ACC112 (cell line): ENCODE measurements around the gene ANKRD65.

Experiments
- H2AFZ ChIP-seq: fragments of 200-600 bp; sonication (generic); one replicate; pipeline ENCODE4 v1.6.0; 2017; ENCODE audit warnings: antibody characterized with exemption, low read length; ENCODE audit not compliant: unreplicated experiment
- H3K27ac ChIP-seq: fragments of 200-600 bp; sonication (generic); 2 replicates; pipeline ENCODE4 v1.5.1; 2014; ENCODE audit warnings: low read depth, mild to moderate bottlenecking, antibody characterized with exemption, low read length, moderate library complexity
- H3K27me3 ChIP-seq: fragments of 200-600 bp; sonication (generic); 2 replicates; pipeline ENCODE4 v1.6.1; 2014; ENCODE audit warnings: mild to moderate bottlenecking, antibody characterized with exemption, low read length, moderate library complexity, mixed read lengths; ENCODE audit not compliant: insufficient read depth
- H3K36me3 ChIP-seq: fragments of 200-600 bp; sonication (generic); 2 replicates; pipeline ENCODE4 v1.6.1; 2016; ENCODE audit warnings: mild to moderate bottlenecking, antibody characterized with exemption, low read length, moderate library complexity, mixed read lengths; ENCODE audit not compliant: insufficient read depth
- H3K4me1 ChIP-seq: fragments of 200-600 bp; sonication (generic); one replicate; pipeline ENCODE4 v1.6.1; 2016; ENCODE audit warnings: low read length, mixed read lengths; ENCODE audit not compliant: insufficient read depth, unreplicated experiment, control insufficient read depth
- H3K4me3 ChIP-seq: fragments of 200-600 bp; sonication (generic); 2 replicates; pipeline ENCODE4 v1.5.1; 2014; ENCODE audit warnings: mild to moderate bottlenecking, low read depth, low read length
- H3K79me2 ChIP-seq: fragments of 200-600 bp; sonication (generic); one replicate; pipeline ENCODE4 v1.6.0; 2016; ENCODE audit warnings: low read length; ENCODE audit not compliant: control insufficient read depth, unreplicated experiment, insufficient read depth

ANKRD65 gene

GRCh38 chr1:1435106-1435903, 14.2 kb upstream of the ANKRD65 start, which contains the start of gene VWA1:
Gene VWA1, plus strand, starts transcription at chr1:1435690. Its CDS starts 59 bp downstream, at chr1:1435749.
- H3K4me1 ChIP-seq, result peaks cover 14% of the 10 kb centered on the region
- H3K36me3 ChIP-seq, result no peaks in the 10 kb centered on the region
- H3K27me3 ChIP-seq, result peaks cover 22% of the 10 kb centered on the region; the same call in 1 of the 2 replicates
- no peak within 1 kb of the TSS for H2AFZ ChIP-seq
- H3K79me2 ChIP-seq, result no peaks in the 10 kb centered on the region
- H3K27ac ChIP-seq, result no peak within 1 kb of the TSS
- H3K4me3 ChIP-seq, result peak within 1 kb of the TSS; percentile 60

GRCh38 chr1:1434824-1435105, 13.7 kb upstream of the ANKRD65 start:
- H3K79me2 ChIP-seq, result no peaks in the 10 kb centered on the region
- H3K27ac ChIP-seq, result no peak overlapping the region
- no peak overlapping the region for H3K4me3 ChIP-seq
- H3K27me3 ChIP-seq, result peaks cover 22% of the 10 kb centered on the region; the same call in 1 of the 2 replicates
- no peaks in the 10 kb centered on the region for H3K36me3 ChIP-seq
- peaks cover 19% of the 10 kb centered on the region for H3K4me1 ChIP-seq
- no peak overlapping the region for H2AFZ ChIP-seq

GRCh38 chr1:1434131-1434823, 13.2 kb upstream of the ANKRD65 start:
- Histone ChIP-seq H3K79me2 (no peaks in the 10 kb centered on the region), H2AFZ (no peak overlapping the region), H3K4me1 (peaks cover 19% of the 10 kb centered on the region), H3K27ac (no peak overlapping the region), H3K27me3 (peaks cover 22% of the 10 kb centered on the region; the same call in 1 of the 2 replicates), H3K4me3 (no peak overlapping the region), H3K36me3 (no peaks in the 10 kb centered on the region)

- H3K27ac ChIP-seq, result no peak overlapping the region
- no peak overlapping the region for H3K4me3 ChIP-seq
- H2AFZ ChIP-seq, result no peak overlapping the region
- no peaks in the 10 kb centered on the region for H3K79me2 ChIP-seq
- no peaks in the 10 kb centered on the region for H3K36me3 ChIP-seq
- H3K4me1 ChIP-seq, result peaks cover 19% of the 10 kb centered on the region
- H3K27me3 ChIP-seq, result peaks cover 17% of the 10 kb centered on the region; the same call in 1 of the 2 replicates
These were observed 12.7 kb upstream of the ANKRD65 start for GRCh38 chr1:1433804-1434130.

GRCh38 chr1:1432951-1433803, 12.1 kb upstream of the ANKRD65 start:
- H3K27me3 ChIP-seq, result peaks cover 13% of the 10 kb centered on the region; the same call in 1 of the 2 replicates
- no peak overlapping the region for H3K4me3 ChIP-seq
- no peaks in the 10 kb centered on the region for H3K36me3 ChIP-seq
- no peak overlapping the region for H2AFZ ChIP-seq
- H3K4me1 ChIP-seq, result peaks cover 19% of the 10 kb centered on the region
- H3K27ac ChIP-seq, result no peak overlapping the region
- H3K79me2 ChIP-seq, result no peaks in the 10 kb centered on the region

- H3K27me3 ChIP-seq, result peaks cover 13% of the 10 kb centered on the region; the same call in 1 of the 2 replicates
- H3K79me2 ChIP-seq, result no peaks in the 10 kb centered on the region
- no peaks in the 10 kb centered on the region for H3K36me3 ChIP-seq
- no peak overlapping the region for H2AFZ ChIP-seq
- no peak overlapping the region for H3K4me3 ChIP-seq
- peaks cover 19% of the 10 kb centered on the region for H3K4me1 ChIP-seq
- no peak overlapping the region for H3K27ac ChIP-seq
These were observed 11.3 kb upstream of the ANKRD65 start for GRCh38 chr1:1432274-1432950.

GRCh38 chr1:1431845-1432273, 10.8 kb upstream of the ANKRD65 start:
- peaks cover 19% of the 10 kb centered on the region for H3K4me1 ChIP-seq
- no peak overlapping the region for H3K27ac ChIP-seq

GRCh38 chr1:1430992-1431844, 10.1 kb upstream of the ANKRD65 start:
- Histone ChIP-seq H3K27me3 (peaks cover 8% of the 10 kb centered on the region; the same call in 1 of the 2 replicates), H3K4me1 (peaks cover 19% of the 10 kb centered on the region), H3K27ac (no peak overlapping the region), H3K36me3 (no peaks in the 10 kb centered on the region), H2AFZ (no peak overlapping the region), H3K79me2 (no peaks in the 10 kb centered on the region), H3K4me3 (no peak overlapping the region)

More at GRCh38 chr1:1431845-1432273, 10.8 kb upstream of the ANKRD65 start:
- no peak overlapping the region for H3K4me3 ChIP-seq
- no peaks in the 10 kb centered on the region for H3K79me2 ChIP-seq
- H3K27me3 ChIP-seq, result peaks cover 13% of the 10 kb centered on the region; the same call in 1 of the 2 replicates
- no peaks in the 10 kb centered on the region for H3K36me3 ChIP-seq
- no peak overlapping the region for H2AFZ ChIP-seq

- Histone ChIP-seq H3K27ac (no peak overlapping the region), H3K4me1 (peaks cover 19% of the 10 kb centered on the region), H3K27me3 (peaks cover 4% of the 10 kb centered on the region; the same call in 1 of the 2 replicates), H2AFZ (peak overlapping the region; percentile 23), H3K79me2 (no peaks in the 10 kb centered on the region), H3K36me3 (no peaks in the 10 kb centered on the region), H3K4me3 (no peak overlapping the region)
These were observed 9.3 kb upstream of the ANKRD65 start for GRCh38 chr1:1430114-1430982.
